HG02763 (cell line): ENCODE measurements around the gene NBPF3.
"Not testable (repeated sequence)": the region's sequence is repeated elsewhere in the genome, so short reads cannot be mapped to it uniquely, and the experiment has no call there.

Source experiments
- ATAC-seq: cut with Tn5 transposase; IDR thresholded peaks from one replicate; pipeline ENCODE4 v1.9.1; 2021; ENCODE audit warnings: mild to moderate bottlenecking, moderate library complexity; ENCODE audit not compliant: unreplicated experiment

Gene NBPF3

GRCh38 chr1:21439721-21440629 is at the start of gene NBPF3:
TSS of gene NBPF3 (plus strand) at chr1:21440137. CDS start at chr1:21445087, 4,950 bp downstream.
- peak; percentile 77 for ATAC-seq

GRCh38 chr1:21391497-21391896 is 48.4 kb upstream of the NBPF3 start:
- ATAC-seq = no peak

- ATAC-seq = no peak
Observed at GRCh38 chr1:21392587-21393263, 47.2 kb upstream of the NBPF3 start.

- no peak for ATAC-seq
Observed at GRCh38 chr1:21396516-21396915, 43.4 kb upstream of the NBPF3 start.

GRCh38 chr1:21397813-21398188 is 42.1 kb upstream of the NBPF3 start:
- ATAC-seq = no peak

- ATAC-seq = not testable (repeated sequence)
Observed at GRCh38 chr1:21401726-21402346, 38.1 kb upstream of the NBPF3 start.

GRCh38 chr1:21406659-21407058 is 33.3 kb upstream of the NBPF3 start:
- ATAC-seq = no peak

GRCh38 chr1:21409897-21410296 is 30.0 kb upstream of the NBPF3 start:
- not testable (repeated sequence) for ATAC-seq

GRCh38 chr1:21414015-21414414 is 25.9 kb upstream of the NBPF3 start:
- ATAC-seq = no peak

GRCh38 chr1:21420378-21420777 is 19.6 kb upstream of the NBPF3 start:
- ATAC-seq = not testable (repeated sequence)

- ATAC-seq = not testable (repeated sequence)
Observed at GRCh38 chr1:21421307-21421706, 18.6 kb upstream of the NBPF3 start.

GRCh38 chr1:21427798-21428480 is 12.0 kb upstream of the NBPF3 start:
- ATAC-seq = not testable (repeated sequence)

GRCh38 chr1:21428481-21429073 is 11.4 kb upstream of the NBPF3 start:
- not testable (repeated sequence) for ATAC-seq

- ATAC-seq = not testable (repeated sequence)
Observed at GRCh38 chr1:21429210-21429609, 10.7 kb upstream of the NBPF3 start.

- not testable (repeated sequence) for ATAC-seq
Observed at GRCh38 chr1:21430875-21431274, 9.1 kb upstream of the NBPF3 start.

- ATAC-seq = no peak
Observed at GRCh38 chr1:21434394-21434793, 5.5 kb upstream of the NBPF3 start.

GRCh38 chr1:21435646-21436487 is 4.1 kb upstream of the NBPF3 start:
- no peak for ATAC-seq

- ATAC-seq = no peak
Observed at GRCh38 chr1:21436488-21437340, 3.2 kb upstream of the NBPF3 start.

GRCh38 chr1:21437341-21437640 is 2.6 kb upstream of the NBPF3 start:
- ATAC-seq = no peak
